Immature natural killer cell (primary cell): ENCODE data around the gene ATP6V1F. TPM values are rescaled to one million over a fixed set of nuclear protein-coding genes. Genes with fewer than 3 reads are reported as not detected.
"Not testable (repeated sequence)": the region's sequence is repeated elsewhere in the genome, so short reads cannot be mapped to it uniquely, and the experiment has no call there.

ENCODE experiments used
- DNase-seq, 3 donors: peaks; one replicate each; pipeline ENCODE4 v3.0.0; 2022; ENCODE audit warnings: mixed read lengths in 1 of 3
- H3K27ac Mint-ChIP-seq, 6 donors: one replicate each; pipeline ENCODE4 v1.8.0; 2020; ENCODE audit warnings: mixed read lengths in 6 of 6, mild to moderate bottlenecking in 5 of 6, inconsistent platforms in 4 of 6, moderate library complexity in 3 of 6
- H3K27me3 Mint-ChIP-seq, 3 donors: one replicate each; pipeline ENCODE4 v1.8.0; 2020 to 2021; ENCODE audit warnings: low read depth in 3 of 3, mild to moderate bottlenecking in 3 of 3, mixed read lengths in 3 of 3, moderate library complexity in 3 of 3, inconsistent platforms in 1 of 3
- H3K36me3 Mint-ChIP-seq, 3 donors: one replicate each; pipeline ENCODE4 v1.8.0; 2020; ENCODE audit warnings: mixed read lengths in 3 of 3, inconsistent platforms in 2 of 3, mild to moderate bottlenecking in 2 of 3
- H3K4me1 Mint-ChIP-seq, 2 donors: one replicate each; pipeline ENCODE4 v1.8.0; 2020; ENCODE audit warnings: inconsistent platforms in 2 of 2, mild to moderate bottlenecking in 2 of 2, mixed read lengths in 2 of 2, moderate library complexity in 1 of 2
- H3K4me3 Mint-ChIP-seq, 5 donors: one replicate each; pipeline ENCODE4 v1.8.0; 2020; ENCODE audit warnings: mild to moderate bottlenecking in 5 of 5, mixed read lengths in 5 of 5, inconsistent platforms in 3 of 5, moderate library complexity in 3 of 5
- H3K9me3 Mint-ChIP-seq, 6 donors: one replicate each; pipeline ENCODE4 v1.8.0; 2020; ENCODE audit warnings: mild to moderate bottlenecking in 6 of 6, mixed read lengths in 6 of 6, inconsistent platforms in 4 of 6, moderate library complexity in 3 of 6
- polyA plus RNA-seq, 3 donors: library from polyadenylated mRNA; unstranded; fragments of 300-500 nt; fragmentation: Illumina TruSeq; gene quantifications; one replicate each; pipeline ENCODE4 v1.2.3, GENCODE V29; 2021

Gene ATP6V1F
- polyA plus RNA-seq, 3 donors from 2014 or later = 358 to 616 (median 487) TPM

DNA sequence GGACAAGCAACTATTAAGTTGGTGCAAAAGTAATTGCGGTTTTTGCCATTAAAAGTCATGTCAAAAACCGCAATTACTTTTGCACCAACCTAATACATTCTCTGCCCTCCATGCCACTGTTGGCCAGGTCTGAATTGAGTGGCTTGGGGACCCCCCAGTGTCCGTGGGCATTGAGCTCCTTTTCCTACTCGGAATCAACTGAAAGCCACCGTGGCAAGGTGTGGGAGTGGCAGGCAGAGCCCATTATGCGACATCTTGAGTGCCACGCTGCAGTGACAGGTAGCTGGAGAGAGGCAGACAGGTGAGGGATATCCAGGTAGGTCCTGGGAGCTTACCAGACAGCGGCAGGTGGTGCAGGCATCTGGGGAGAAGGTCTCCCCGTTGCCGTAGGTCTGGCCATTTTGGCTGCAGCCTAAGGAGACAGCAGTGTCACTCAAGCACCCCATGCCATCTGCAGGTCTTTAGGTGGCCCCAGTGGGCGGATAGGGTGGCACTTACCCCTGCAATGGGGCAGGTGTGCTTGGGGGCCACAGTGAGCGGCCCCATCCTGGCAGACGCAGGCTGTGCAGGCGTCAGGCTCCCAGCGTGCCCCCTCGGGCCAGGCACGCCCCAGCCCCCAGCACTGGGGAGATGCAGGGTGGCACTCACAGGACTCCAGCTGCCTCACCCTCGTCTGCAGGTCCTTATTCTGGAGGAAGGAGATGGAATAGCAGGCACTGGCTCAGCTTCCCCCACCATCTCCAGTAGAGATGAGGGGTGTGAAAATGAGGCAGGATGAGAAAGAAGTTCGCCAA lies 44.3 kb downstream of the ATP6V1F start:
- no peaks in the 10 kb centered on the region for H3K4me1 Mint-ChIP-seq
- H3K27me3 Mint-ChIP-seq = peaks cover 10 to 16% (median 15%) of the 10 kb centered on the region in 3 donors
- H3K4me3 Mint-ChIP-seq = no peak overlapping the region
- H3K27ac Mint-ChIP-seq = no peak overlapping the region
- H3K36me3 Mint-ChIP-seq = no peaks in the 10 kb centered on the region
- peaks cover 0 to 3% (median 0%) of the 10 kb centered on the region in 6 donors for H3K9me3 Mint-ChIP-seq
- no peak for DNase-seq

DNA sequence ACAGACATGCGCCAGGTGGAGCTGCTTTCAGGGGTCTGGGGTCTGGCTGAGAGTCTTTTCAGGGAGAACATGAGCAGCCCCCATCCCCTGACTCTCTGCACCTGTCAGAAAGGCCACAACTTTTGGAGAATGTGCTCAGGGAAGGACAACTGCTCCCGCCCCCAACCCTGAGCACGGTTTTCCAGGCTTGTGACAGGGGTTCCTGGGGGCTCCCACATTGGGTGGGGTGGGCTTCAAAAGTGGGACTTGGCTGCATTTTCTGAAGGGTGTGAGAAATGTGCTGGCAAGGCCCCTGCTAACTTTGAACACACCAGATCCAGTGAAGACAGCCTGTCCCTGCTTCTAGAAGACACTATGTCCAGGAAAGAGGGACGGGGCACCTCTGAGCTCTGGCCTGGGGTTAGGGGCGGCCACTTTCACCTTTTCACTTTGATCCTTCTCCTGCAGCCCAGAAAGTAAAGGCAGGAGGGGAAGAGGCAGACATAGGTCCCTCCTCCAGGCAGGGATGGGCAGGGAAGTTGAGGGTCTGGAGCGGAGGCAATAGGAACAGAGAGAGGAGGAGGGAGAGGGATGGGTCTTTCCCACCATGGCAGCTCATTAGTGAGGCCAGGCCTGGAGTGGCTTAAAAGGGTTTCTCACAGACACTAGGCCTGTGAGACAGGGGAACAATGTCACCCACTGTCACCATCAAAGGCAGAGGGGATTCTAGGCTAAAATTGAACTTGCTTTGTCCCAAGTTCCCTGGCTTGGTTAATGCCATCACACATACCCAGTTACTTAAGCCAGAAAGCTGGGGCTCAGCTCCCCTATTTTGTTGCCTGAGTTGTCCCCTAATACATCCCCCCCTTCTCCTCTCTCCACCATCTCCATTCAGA lies 46.3 kb downstream of the ATP6V1F start:
- Mint-ChIP-seq H3K27me3 (peaks cover 10 to 15% (median 14%) of the 10 kb centered on the region in 3 donors), H3K9me3 (no peaks in the 10 kb centered on the region), H3K27ac (no peak overlapping the region), H3K4me1 (no peaks in the 10 kb centered on the region), H3K4me3 (no peak overlapping the region), H3K36me3 (no peaks in the 10 kb centered on the region)
- no peak for DNase-seq

GRCh38 chr7:128909625-128910568 lies 47.2 kb downstream of the ATP6V1F start:
- no peak overlapping the region for H3K4me3 Mint-ChIP-seq
- no peaks in the 10 kb centered on the region for H3K9me3 Mint-ChIP-seq
- H3K36me3 Mint-ChIP-seq = no peaks in the 10 kb centered on the region
- H3K27ac Mint-ChIP-seq = no peak overlapping the region
- no peaks in the 10 kb centered on the region for H3K4me1 Mint-ChIP-seq
- no peak for DNase-seq
- peaks cover 13 to 20% (median 15%) of the 10 kb centered on the region in 3 donors for H3K27me3 Mint-ChIP-seq

GRCh38 chr7:128910569-128910945 lies 47.9 kb downstream of the ATP6V1F start, which contains the start of gene KCP:
KCP (minus strand) TSS chr7:128910709; CDS start chr7:128910676, 33 bp downstream.
- no peaks in the 10 kb centered on the region for H3K36me3 Mint-ChIP-seq
- no peak within 1 kb of the TSS for H3K4me3 Mint-ChIP-seq
- peaks cover 13 to 22% (median 15%) of the 10 kb centered on the region in 3 donors for H3K27me3 Mint-ChIP-seq
- DNase-seq = no peak
- peaks cover 3 to 4% of the 10 kb centered on the region in 2 donors for H3K4me1 Mint-ChIP-seq
- H3K9me3 Mint-ChIP-seq = no peaks in the 10 kb centered on the region
- no peak within 1 kb of the TSS for H3K27ac Mint-ChIP-seq

DNA sequence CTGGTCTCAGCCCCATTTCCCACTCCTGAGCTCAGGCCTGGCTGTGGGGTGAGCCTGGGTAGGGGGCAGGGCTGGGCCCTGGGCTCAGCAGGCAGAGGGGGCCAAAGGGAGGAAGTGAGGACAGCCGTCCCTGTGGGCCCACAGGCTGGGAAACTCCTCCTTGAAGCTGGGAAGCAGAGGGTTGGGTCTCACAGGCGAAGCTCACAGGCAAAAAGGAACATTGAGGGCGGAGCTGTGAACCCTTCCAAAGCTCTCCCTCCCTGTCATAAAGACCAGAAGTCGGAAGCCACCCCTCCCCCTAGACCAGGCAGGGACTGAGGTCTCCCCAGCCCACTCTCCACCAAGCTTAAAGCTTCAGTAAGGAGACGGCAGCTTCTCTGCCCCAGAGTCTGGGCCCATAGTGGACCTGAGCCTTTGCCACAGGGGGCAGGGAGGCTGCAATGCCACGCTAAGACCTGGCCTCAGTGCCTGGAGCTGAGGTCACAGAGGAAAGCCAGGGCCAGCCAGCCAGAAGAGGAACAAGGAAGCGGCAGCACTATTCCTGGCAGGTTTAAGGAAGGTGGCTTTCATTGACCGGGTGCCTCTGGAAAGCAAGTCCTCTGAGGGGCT lies 48.9 kb downstream of the ATP6V1F start:
- Mint-ChIP-seq H3K27ac (no peak overlapping the region), H3K36me3 (no peaks in the 10 kb centered on the region), H3K9me3 (no peaks in the 10 kb centered on the region), H3K4me3 (no peak overlapping the region), H3K4me1 (peaks cover 3 to 5% of the 10 kb centered on the region in 2 donors), H3K27me3 (peaks cover 11 to 24% (median 14%) of the 10 kb centered on the region in 3 donors)
- no peak for DNase-seq

- Mint-ChIP-seq H3K9me3 (no peaks in the 10 kb centered on the region), H3K4me3 (no peak overlapping the region), H3K4me1 (peaks cover 3 to 5% of the 10 kb centered on the region in 2 donors), H3K36me3 (no peaks in the 10 kb centered on the region), H3K27ac (no peak overlapping the region), H3K27me3 (peaks cover 14 to 29% (median 17%) of the 10 kb centered on the region in 3 donors)
- no peak for DNase-seq
These were observed 49.6 kb downstream of the ATP6V1F start for GRCh38 chr7:128912281-128912680.

DNA sequence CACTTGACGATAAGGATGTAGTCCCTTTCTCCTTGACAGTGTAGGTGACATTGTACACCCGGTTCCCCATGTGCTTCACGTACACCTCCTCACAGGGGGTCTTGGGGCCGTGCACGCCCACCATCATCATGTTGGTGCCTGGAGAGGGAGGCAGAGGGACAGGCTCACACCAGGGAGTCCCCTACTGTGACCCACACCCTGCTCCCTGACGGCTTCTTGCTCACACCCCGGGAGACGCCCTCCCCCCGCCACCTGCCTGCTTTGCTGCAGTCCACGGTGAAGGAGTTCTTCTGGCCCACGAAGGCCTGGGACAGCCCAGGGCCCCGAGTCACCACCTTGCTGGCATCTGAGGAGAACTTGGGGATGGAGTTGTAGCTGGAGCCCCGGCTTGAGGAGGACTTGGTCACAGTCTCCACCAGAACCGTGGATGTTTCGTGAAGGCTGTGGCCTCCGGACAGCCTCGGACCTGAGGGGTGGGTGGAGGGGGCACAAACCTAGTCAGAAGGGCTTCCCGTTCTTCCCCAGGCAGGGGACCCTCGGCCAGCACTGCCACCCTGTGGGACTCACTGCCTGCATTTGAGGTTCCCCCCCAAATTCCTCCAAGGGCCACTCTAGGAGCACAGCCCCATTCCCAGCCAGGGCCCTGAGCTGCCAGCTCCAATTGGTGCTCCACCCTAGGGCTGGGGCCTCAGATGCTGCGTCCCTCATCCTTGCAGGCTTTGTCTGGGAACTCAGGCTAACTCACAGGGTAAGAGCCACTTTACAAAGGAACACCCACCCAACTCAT lies 50.2 kb downstream of the ATP6V1F start:
- not testable (repeated sequence) for DNase-seq, H3K4me1 Mint-ChIP-seq, H3K9me3 Mint-ChIP-seq, H3K4me3 Mint-ChIP-seq, H3K36me3 Mint-ChIP-seq, H3K27ac Mint-ChIP-seq
- H3K27me3 Mint-ChIP-seq = peaks cover 14 to 26% (median 15%) of the 10 kb centered on the region in 3 donors

DNA sequence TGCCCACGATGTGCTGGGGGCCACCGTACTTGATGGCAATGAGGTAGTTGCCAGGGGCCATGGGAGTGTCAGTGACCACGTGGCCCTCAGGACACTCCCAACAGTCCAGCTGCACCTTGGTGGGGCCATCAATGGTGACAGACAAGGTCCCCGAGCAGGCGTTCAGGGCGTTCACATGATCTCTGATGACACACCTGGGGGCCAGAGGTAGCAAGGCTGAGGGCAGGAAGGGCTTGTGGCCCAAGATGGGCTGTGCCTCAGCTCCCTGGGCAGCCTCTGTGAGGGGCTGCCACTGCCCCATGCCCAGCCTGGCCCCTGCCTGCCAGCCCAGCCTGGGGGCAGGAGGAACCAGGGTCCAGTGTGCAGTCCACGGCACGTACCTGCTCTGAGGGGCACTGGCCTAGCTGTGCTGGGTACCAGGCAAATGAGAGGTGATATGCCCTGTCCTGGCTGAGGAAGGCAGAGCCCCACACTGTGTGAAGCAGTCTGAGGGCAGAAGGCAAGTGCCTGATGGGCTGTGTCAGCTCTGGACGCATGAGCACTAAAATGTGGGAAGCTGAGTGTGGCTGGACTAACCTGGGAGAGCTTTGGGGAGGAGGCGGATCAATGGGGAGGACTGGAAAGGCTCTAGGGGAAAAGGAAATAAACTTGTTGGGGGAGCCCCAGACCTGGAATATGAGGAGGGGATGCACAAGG lies 51.4 kb downstream of the ATP6V1F start:
- Mint-ChIP-seq H3K9me3 (no peaks in the 10 kb centered on the region), H3K27me3 (peaks cover 14 to 27% (median 15%) of the 10 kb centered on the region in 3 donors), H3K27ac (no peak overlapping the region), H3K36me3 (no peaks in the 10 kb centered on the region), H3K4me1 (peaks cover 3 to 5% of the 10 kb centered on the region in 2 donors), H3K4me3 (no peak overlapping the region)
- no peak for DNase-seq

GRCh38 chr7:128914566-128915151 lies 52.0 kb downstream of the ATP6V1F start:
- peaks cover 3 to 5% of the 10 kb centered on the region in 2 donors for H3K4me1 Mint-ChIP-seq
- H3K27me3 Mint-ChIP-seq = peaks cover 11 to 22% (median 16%) of the 10 kb centered on the region in 3 donors
- DNase-seq = no peak
- H3K9me3 Mint-ChIP-seq = no peaks in the 10 kb centered on the region
- no peaks in the 10 kb centered on the region for H3K36me3 Mint-ChIP-seq
- H3K4me3 Mint-ChIP-seq = peak overlapping the region in 1 of 5 donors; percentile 8
- no peak overlapping the region for H3K27ac Mint-ChIP-seq

DNA sequence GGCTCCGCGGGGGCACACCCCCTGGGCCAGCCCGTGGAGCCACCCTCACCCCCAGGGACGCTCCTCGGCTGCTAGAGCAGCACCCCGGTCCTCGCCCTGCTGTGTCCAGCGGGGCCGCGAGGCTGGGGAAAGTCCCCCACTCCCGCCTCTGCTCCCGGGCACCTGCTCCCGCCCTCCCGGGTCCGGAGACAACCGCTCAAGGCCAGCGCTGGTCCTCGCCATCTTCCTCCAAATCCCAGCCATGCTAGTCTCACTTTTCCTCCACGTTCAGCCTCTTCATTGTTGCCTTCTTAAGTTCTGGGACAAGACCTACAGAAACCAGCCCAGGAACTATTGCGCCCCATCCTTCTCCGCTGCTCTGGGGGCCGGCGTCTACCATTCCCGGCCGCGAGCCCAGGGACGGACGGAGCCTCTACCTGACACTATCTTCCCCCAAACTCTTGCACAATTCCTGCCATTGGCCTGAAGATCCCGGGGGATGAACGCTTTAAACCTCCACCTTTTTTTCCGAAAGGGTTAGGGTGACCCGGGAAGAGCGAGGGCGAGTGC lies 52.7 kb downstream of the ATP6V1F start:
- H3K4me3 Mint-ChIP-seq = peak overlapping the region in 4 of 5 donors; percentile 21 to 59 (median 49)
- no peaks in the 10 kb centered on the region for H3K36me3 Mint-ChIP-seq
- no peak overlapping the region for H3K27ac Mint-ChIP-seq
- DNase-seq = no peak
- H3K27me3 Mint-ChIP-seq = peaks cover 10 to 22% (median 13%) of the 10 kb centered on the region in 3 donors
- no peaks in the 10 kb centered on the region for H3K9me3 Mint-ChIP-seq
- H3K4me1 Mint-ChIP-seq = peaks cover 3 to 5% of the 10 kb centered on the region in 2 donors
